Measurements from ENCODE around the gene ECE1.

Gene ECE1

GRCh38 chr1:21249940-21250493 lies 40.2 kb downstream of the ECE1 start:
- no peak for ATAC-seq (ENCODE audit: insufficient read depth, low read depth)

GRCh38 chr1:21247892-21248715 lies 42.2 kb downstream of the ECE1 start:
- H3K4me3 ChIP-seq (ENCODE audit: low read depth in 1 of 2, low read length in 2 of 2), result no peak overlapping the region
- DNase-seq (no peak), ATAC-seq (ENCODE audit: insufficient read depth, low read depth) (no peak)
- H2AFZ ChIP-seq (ENCODE audit: low read depth, low read length), result no peak overlapping the region
- no peak overlapping the region for H3K9ac ChIP-seq (ENCODE audit: low read depth, low read length)
- H3K79me2 ChIP-seq (ENCODE audit: insufficient read depth, low read length), result no peaks in the 10 kb centered on the region
- TF ChIP-seq CTCF (IDR thresholded peaks at IDR 0.05; ENCODE audit: borderline replicate concordance, extremely low read depth, low read length, poor library complexity, severe bottlenecking) (no peak), EZH2 (IDR thresholded peaks at IDR 0.05; ENCODE audit: borderline replicate concordance, low read depth, low read length, severe bottlenecking) (no peak)
- H3K27ac ChIP-seq (ENCODE audit: low read length), result no peak overlapping the region
- no peaks in the 10 kb centered on the region for H3K4me1 ChIP-seq (ENCODE audit: insufficient read depth, low read length)
- H3K27me3 ChIP-seq (ENCODE audit: insufficient read depth, low read length, poor library complexity), result no peaks in the 10 kb centered on the region
- H3K9me3 ChIP-seq (ENCODE audit: insufficient read depth, low read length, severe bottlenecking), result no peaks in the 10 kb centered on the region
- H3K4me2 ChIP-seq (ENCODE audit: insufficient read depth, low read length), result no peak overlapping the region
- no peaks in the 10 kb centered on the region for H4K20me1 ChIP-seq (ENCODE audit: insufficient read depth, low read length)
- peaks cover 19% of the 10 kb centered on the region; the same call in 1 of the 2 replicates for H3K36me3 ChIP-seq (ENCODE audit: insufficient read depth, low read length)

More at GRCh38 chr1:21249940-21250493, 40.2 kb downstream of the ECE1 start:
- Histone ChIP-seq H3K4me2 (ENCODE audit: insufficient read depth, low read length) (no peak overlapping the region), H3K27me3 (ENCODE audit: insufficient read depth, low read length, poor library complexity) (no peaks in the 10 kb centered on the region), H2AFZ (ENCODE audit: low read depth, low read length) (no peak overlapping the region), H4K20me1 (ENCODE audit: insufficient read depth, low read length) (no peaks in the 10 kb centered on the region), H3K27ac (ENCODE audit: low read length) (no peak overlapping the region), H3K36me3 (ENCODE audit: insufficient read depth, low read length) (0 out of 2 replicates have a peak, but pooled peaks cover 3% of the 10 kb centered on the region), H3K9me3 (ENCODE audit: insufficient read depth, low read length, severe bottlenecking) (no peaks in the 10 kb centered on the region), H3K4me3 (ENCODE audit: low read depth in 1 of 2, low read length in 2 of 2) (no peak overlapping the region), H3K4me1 (ENCODE audit: insufficient read depth, low read length) (no peaks in the 10 kb centered on the region), H3K79me2 (ENCODE audit: insufficient read depth, low read length) (no peaks in the 10 kb centered on the region), H3K9ac (ENCODE audit: low read depth, low read length) (no peak overlapping the region)
- no peak for DNase-seq
- no peak for TF ChIP-seq CTCF (IDR thresholded peaks at IDR 0.05; ENCODE audit: borderline replicate concordance, extremely low read depth, low read length, poor library complexity, severe bottlenecking)
- no peak for TF ChIP-seq EZH2 (IDR thresholded peaks at IDR 0.05; ENCODE audit: borderline replicate concordance, low read depth, low read length, severe bottlenecking)

GRCh38 chr1:21246905-21247642 lies 43.2 kb downstream of the ECE1 start:
- H3K9me3 ChIP-seq (ENCODE audit: insufficient read depth, low read length, severe bottlenecking), result no peaks in the 10 kb centered on the region
- H3K4me3 ChIP-seq (ENCODE audit: low read depth in 1 of 2, low read length in 2 of 2), result no peak overlapping the region
- H2AFZ ChIP-seq (ENCODE audit: low read depth, low read length), result no peak overlapping the region
- no peaks in the 10 kb centered on the region for H3K79me2 ChIP-seq (ENCODE audit: insufficient read depth, low read length)
- DNase-seq, result no peak
- no peak for ATAC-seq (ENCODE audit: insufficient read depth, low read depth)
- H3K4me2 ChIP-seq (ENCODE audit: insufficient read depth, low read length), result no peak overlapping the region
- no peaks in the 10 kb centered on the region for H3K27me3 ChIP-seq (ENCODE audit: insufficient read depth, low read length, poor library complexity)
- no peaks in the 10 kb centered on the region for H3K4me1 ChIP-seq (ENCODE audit: insufficient read depth, low read length)
- no peaks in the 10 kb centered on the region for H4K20me1 ChIP-seq (ENCODE audit: insufficient read depth, low read length)
- H3K27ac ChIP-seq (ENCODE audit: low read length), result no peak overlapping the region
- TF ChIP-seq CTCF (IDR thresholded peaks at IDR 0.05; ENCODE audit: borderline replicate concordance, extremely low read depth, low read length, poor library complexity, severe bottlenecking) (no peak), EZH2 (IDR thresholded peaks at IDR 0.05; ENCODE audit: borderline replicate concordance, low read depth, low read length, severe bottlenecking) (no peak)
- no peak overlapping the region for H3K9ac ChIP-seq (ENCODE audit: low read depth, low read length)
- H3K36me3 ChIP-seq (ENCODE audit: insufficient read depth, low read length), result peaks cover 19% of the 10 kb centered on the region; the same call in 1 of the 2 replicates

Measured in DND-41 (cell line).